ENCODE data around the gene HGS. TPM values are rescaled to one million over a fixed set of nuclear protein-coding genes. Genes with fewer than 3 reads are reported as not detected.
A peak's percentile ranks its signal among the peaks of the same experiment; 100 is the strongest.

The HGS gene
- total and polyA plus RNA-seq, 2 of the 4 experiments (the other 2 are of a cell fraction) = 52.5 to 137 TPM

- intact Hi-C loops (cut with micrococcal nuclease) = no loop called here
- DNase-seq (no peak), ATAC-seq (ENCODE audit: low read depth) (no peak)
- H2BK120ac ChIP-seq (ENCODE audit: low read depth, low read length) = no peak overlapping the region
- H3K18ac ChIP-seq (ENCODE audit: low read depth, low read length) = no peak overlapping the region
- peaks cover 12% of the 10 kb centered on the region for H4K20me1 ChIP-seq (ENCODE audit: insufficient read depth, low read length)
- TF ChIP-seq MXI1 (IDR thresholded peaks at IDR 0.05; ENCODE audit: borderline replicate concordance, low read depth, low read length) = no peak
- TF ChIP-seq MAFK (IDR thresholded peaks at IDR 0.05; ENCODE audit: low read depth, low read length) = no peak
- no peak for TF ChIP-seq NFE2L2 (IDR thresholded peaks at IDR 0.05; ENCODE audit: low read depth, low read length)
- TF ChIP-seq POLR2A (IDR thresholded peaks at IDR 0.05; ENCODE audit: low read depth, low read length) = no peak
- no peak for TF ChIP-seq RAD21 (IDR thresholded peaks at IDR 0.05; ENCODE audit: low read length)
- no peak for TF ChIP-seq ELK1 (IDR thresholded peaks at IDR 0.05; ENCODE audit: borderline replicate concordance, low read depth, low read length)
- no peak for TF ChIP-seq FOS (IDR thresholded peaks at IDR 0.05; ENCODE audit: low read depth, low read length)
- no peak for TF ChIP-seq CTCF (conservative IDR thresholded peaks at IDR 0.05; ENCODE audit: low read depth, low read length)
- no peak for TF ChIP-seq RFX5 (IDR thresholded peaks at IDR 0.05; ENCODE audit: low read depth, low read length)
- no peak for TF ChIP-seq MAZ (IDR thresholded peaks at IDR 0.05; ENCODE audit: borderline replicate concordance, low read depth, low read length)
- TF ChIP-seq BHLHE40 (IDR thresholded peaks at IDR 0.05; ENCODE audit: low read depth, low read length) = no peak
- TF ChIP-seq CEBPB (IDR thresholded peaks at IDR 0.05; ENCODE audit: low read depth, low read length) = no peak
- dilution Hi-C loops (cut with HindIII; ENCODE audit: low sequenced_read_pairs, unreplicated experiment) = no loop called here
- H3K14ac ChIP-seq (replicated peaks; ENCODE audit: low read depth, low read length) = no peak overlapping the region
- no peak overlapping the region for H3K4me3 ChIP-seq (ENCODE audit: insufficient read depth, low read depth, low read length)
- H2AFZ ChIP-seq (replicated peaks; ENCODE audit: low read length, poor library complexity) = peak overlapping the region; percentile 41
- H3K9ac ChIP-seq (ENCODE audit: low read depth, low read length) = no peak overlapping the region
- no peak overlapping the region for H2AK5ac ChIP-seq (ENCODE audit: low read depth, low read length)
- ChIA-PET POLR2A (ENCODE audit: unreplicated experiment) (interaction anchor here (0.6 kb wide), 1 partner anchor 274 kb away, joined by 5 read pairs; no protein-coding TSS in a partner anchor), CTCF (no interaction called here)
- WGBS, 2 experiments (ENCODE audit: extremely low coverage in 2 of 2, insufficient read length in 1 of 2) = 96% methylated on average over 15 of the region's 54 CpGs; no CpG with 5 or more reads in 1 of the 2 experiments
- no TSS peak for BruUV-seq (replicated peaks)
- no peak overlapping the region for H4K8ac ChIP-seq (ENCODE audit: low read depth in 2 of 2, low read length in 2 of 2)
- no peak overlapping the region for H2BK5ac ChIP-seq (ENCODE audit: low read depth, low read length, poor library complexity, severe bottlenecking)
- H3K9me3 ChIP-seq (ENCODE audit: control insufficient read depth, insufficient read depth, low read length) = no peaks in the 10 kb centered on the region
- no peak overlapping the region for H4K5ac ChIP-seq (ENCODE audit: low read depth, low read length)
- no peak overlapping the region for H3K27ac ChIP-seq (ENCODE audit: insufficient read depth, low read length)
- peaks cover 8% of the 10 kb centered on the region for H3K9me1 ChIP-seq (ENCODE audit: insufficient read depth, low read length)
- H3K4ac ChIP-seq (ENCODE audit: low read depth, low read length) = no peak overlapping the region
- peaks cover 18% of the 10 kb centered on the region for H3K4me1 ChIP-seq (ENCODE audit: control insufficient read depth, insufficient read depth, low read length)
- no peak overlapping the region for H3K23ac ChIP-seq (ENCODE audit: low read depth, low read length)
- no peak overlapping the region for H3K56ac ChIP-seq (ENCODE audit: extremely low read depth, insufficient read depth, low read length)
- no peak overlapping the region for H4K91ac ChIP-seq (ENCODE audit: insufficient read depth, low read depth, low read length)
- peaks cover 12 to 46% of the 10 kb centered on the region in 2 experiments for H3K79me1 ChIP-seq (ENCODE audit: low read depth in 1 of 2, low read length in 2 of 2)
- peaks cover 16% of the 10 kb centered on the region for H3K36me3 ChIP-seq (ENCODE audit: control insufficient read depth, insufficient read depth, low read length)
- H3K4me2 ChIP-seq (ENCODE audit: low read depth, low read length) = no peak overlapping the region
- H3K27me3 ChIP-seq (ENCODE audit: control insufficient read depth, insufficient read depth, low read length) = no peaks in the 10 kb centered on the region
- H2BK15ac ChIP-seq (ENCODE audit: low read depth, low read length) = no peak overlapping the region
- no peak overlapping the region for H2AK9ac ChIP-seq (replicated peaks; ENCODE audit: low read depth, low read length, poor library complexity)
- in situ Hi-C loops (cut with MboI; ENCODE audit: low sequenced_read_pairs) = no loop called here
- H2BK20ac ChIP-seq (ENCODE audit: low read depth, low read length) = no peak overlapping the region
These were observed 23.2 kb downstream of the HGS start for GRCh38 chr17:81706757-81707624.
